CD4-positive, alpha-beta T cell (primary cell): ENCODE measurements around the gene FNBP1. TPM values are rescaled to one million over a fixed set of nuclear protein-coding genes. Genes with fewer than 3 reads are reported as not detected.

ENCODE experiments used
- ATAC-seq: fragments of 200-7000 bp; cut with Tn5 transposase; one replicate; pipeline ENCODE4 v1.10.0; 2022; ENCODE audit warnings: mild to moderate bottlenecking; ENCODE audit not compliant: poor library complexity
- CTCF ChIA-PET: fragments of 350-600 bp; sonication (Branson Sonifier 250); formaldehyde crosslinking; loops from one replicate; lab custom pipeline; 2021; ENCODE audit warnings: antibody characterized with exemption, inconsistent platforms; lab: Charles Lee
- POLR2A ChIA-PET: fragments of 350-600 bp; sonication (Branson Sonifier 250); formaldehyde crosslinking; loops from one replicate; lab custom pipeline; 2021; ENCODE audit warnings: antibody characterized with exemption, inconsistent platforms; lab: Charles Lee
- DNase-seq, 14 experiments: peaks; one replicate each; pipeline ENCODE4 v3.0.0-alpha.2; 2013 to 2020; ENCODE audit warnings: mixed read lengths in 2 of 14
- H3K27ac ChIP-seq, 2 donors: one replicate each; pipeline versions ENCODE4 v1.5.1 to v1.7.0; 2013; ENCODE audit warnings: low read length in 2 of 2, low read depth in 1 of 2, mild to moderate bottlenecking in 1 of 2
- H3K27me3 ChIP-seq, 2 experiments: 1 replicate in 1 of 2; 2 replicates in 1 of 2; pipeline versions ENCODE4 v1.6.1 to v1.7.0; 2013; ENCODE audit warnings: low read length in 2 of 2, control low read depth in 1 of 2, mild to moderate bottlenecking in 1 of 2, moderate library complexity in 1 of 2; ENCODE audit not compliant: insufficient read depth in 2 of 2, control insufficient read depth in 1 of 2
- H3K36me3 ChIP-seq: one replicate; pipeline ENCODE4 v1.6.1; 2013; ENCODE audit warnings: low read length, control low read depth; ENCODE audit not compliant: insufficient read depth
- H3K4me1 ChIP-seq: one replicate; pipeline ENCODE4 v1.6.1; 2013; ENCODE audit warnings: low read length, control low read depth; ENCODE audit not compliant: insufficient read depth
- H3K4me3 ChIP-seq: one replicate; pipeline ENCODE4 v1.5.1; 2013; ENCODE audit warnings: mild to moderate bottlenecking, low read length, moderate library complexity
- H3K9me3 ChIP-seq, 2 experiments: 1 replicate in 1 of 2; 2 replicates in 1 of 2; pipeline versions ENCODE4 v1.6.1 to v1.7.0; 2013; ENCODE audit warnings: low read length in 2 of 2, mild to moderate bottlenecking in 2 of 2, control low read depth in 1 of 2, moderate library complexity in 1 of 2; ENCODE audit not compliant: control insufficient read depth in 1 of 2, insufficient read depth in 1 of 2
- H3K27ac Mint-ChIP-seq: one replicate; pipeline ENCODE4 v1.8.0; 2020; ENCODE audit warnings: mixed read lengths
- H3K27me3 Mint-ChIP-seq: one replicate; pipeline ENCODE4 v1.8.0; 2021; ENCODE audit warnings: mixed read lengths
- H3K36me3 Mint-ChIP-seq: one replicate; pipeline ENCODE4 v1.8.0; 2021; ENCODE audit warnings: low read depth, mixed read lengths
- H3K4me1 Mint-ChIP-seq: one replicate; pipeline ENCODE4 v1.8.0; 2021; ENCODE audit warnings: low read depth, mixed read lengths
- H3K4me3 Mint-ChIP-seq: one replicate; pipeline ENCODE4 v1.8.0; 2020; ENCODE audit warnings: mild to moderate bottlenecking, mixed read lengths
- H3K9me3 Mint-ChIP-seq: one replicate; pipeline ENCODE4 v1.8.0; 2020; ENCODE audit warnings: mixed read lengths
- intact Hi-C, 2 experiments: fragments of 100-400 bp; cut with DNase I in 1 of 2; cut with micrococcal nuclease in 1 of 2; formaldehyde crosslinking; loops; one replicate each; pipeline versions ENCODE4 v1.15.1 to v1.9.0; 2023 to 2025; cut with DNase I, micrococcal nuclease
- total RNA-seq, 174 experiments: library from RNA in 2 of 174; stranded (reverse) in 2 of 174; gene quantifications; one replicate each; pipeline ENCODE4 v1.2.3 and lab custom pipeline; 2021 to 2026
- TF ChIP-seq, protein P1 (sequence below): fragments of 200-600 bp; IDR thresholded peaks from one replicate; pipeline ENCODE4 v1.8.0; 2022; ENCODE audit warnings: antibody characterized with exemption, mild to moderate bottlenecking

The FNBP1 gene
- total RNA-seq, 2 experiments from 2014 or later, result 166 to 181 TPM

DNA sequence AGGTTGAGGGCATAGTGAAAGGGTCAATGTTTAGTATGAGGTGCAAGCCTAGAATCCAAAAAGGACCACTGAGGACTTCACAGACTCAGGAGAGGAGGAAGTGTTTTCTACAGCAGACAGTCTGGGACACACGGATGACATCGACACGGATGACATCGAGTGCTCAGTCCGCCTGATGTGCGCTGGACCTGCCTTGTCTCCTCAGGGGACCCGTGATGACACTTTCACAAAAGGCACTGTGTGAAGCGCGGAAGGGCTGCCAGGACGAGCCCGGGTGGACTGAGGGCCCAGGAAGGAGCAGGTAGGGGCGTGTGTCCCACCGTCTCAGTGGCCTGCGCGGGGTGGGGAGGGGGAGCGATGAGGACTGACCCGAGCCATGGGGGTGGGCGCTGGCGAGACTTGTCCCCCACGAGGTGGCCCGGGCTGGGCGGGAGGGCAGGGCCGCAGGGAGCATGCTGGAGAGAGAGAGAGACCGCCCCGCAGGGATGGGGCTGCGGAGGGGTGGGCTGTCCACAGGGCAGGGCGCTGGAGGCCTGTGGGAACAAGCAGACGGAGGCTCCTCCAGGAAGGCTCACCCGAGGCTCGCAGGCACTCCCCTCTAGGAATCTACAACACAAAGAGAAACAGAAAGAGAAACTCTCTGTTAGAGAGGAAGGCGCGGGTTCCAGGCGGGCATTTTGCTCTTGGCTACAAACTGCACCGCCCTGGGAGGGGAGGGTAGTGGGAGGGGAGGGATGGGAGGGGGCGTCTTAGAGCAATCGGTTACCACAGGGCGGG lies 152.9 kb downstream of the FNBP1 start:
- Histone ChIP-seq H3K4me3 (peak overlapping the region; percentile 50), H3K27me3 (no peaks in the 10 kb centered on the region), H3K27ac (peak overlapping the region; percentile 91 to 99), H3K36me3 (peaks cover 13% of the 10 kb centered on the region), H3K4me1 (peaks cover 98% of the 10 kb centered on the region), H3K9me3 (no peaks in the 10 kb centered on the region)
- intact Hi-C loops, result loop anchor here in 1 of 2 experiments (5.0 to 10.0 kb wide), 4 partner anchors 32 to 802 kb away; partner anchors contain the start of gene EXOSC2
- Mint-ChIP-seq H3K4me3 (peak overlapping the region; percentile 96), H3K4me1 (peaks cover 87% of the 10 kb centered on the region), H3K27ac (peak overlapping the region; percentile 99), H3K36me3 (peaks cover 64% of the 10 kb centered on the region), H3K27me3 (no peaks in the 10 kb centered on the region), H3K9me3 (no peaks in the 10 kb centered on the region)
- DNase-seq, result peak; percentile 46 to 91 (median 64)
- POLR2A ChIA-PET, result interaction anchor here (0.6 to 13.2 kb wide), 13 partner anchors 14 to 152 kb away, joined by 3 to 206 read pairs (median 11); partner anchors contain the start of genes C9orf78, FNBP1, TOR1B and USP20
- CTCF ChIA-PET, result interaction anchor here (0.7 kb wide), 2 partner anchors 31 to 55 kb away, joined by 3 to 4 read pairs; no protein-coding TSS in a partner anchor
- TF ChIP-seq, protein P1, sequence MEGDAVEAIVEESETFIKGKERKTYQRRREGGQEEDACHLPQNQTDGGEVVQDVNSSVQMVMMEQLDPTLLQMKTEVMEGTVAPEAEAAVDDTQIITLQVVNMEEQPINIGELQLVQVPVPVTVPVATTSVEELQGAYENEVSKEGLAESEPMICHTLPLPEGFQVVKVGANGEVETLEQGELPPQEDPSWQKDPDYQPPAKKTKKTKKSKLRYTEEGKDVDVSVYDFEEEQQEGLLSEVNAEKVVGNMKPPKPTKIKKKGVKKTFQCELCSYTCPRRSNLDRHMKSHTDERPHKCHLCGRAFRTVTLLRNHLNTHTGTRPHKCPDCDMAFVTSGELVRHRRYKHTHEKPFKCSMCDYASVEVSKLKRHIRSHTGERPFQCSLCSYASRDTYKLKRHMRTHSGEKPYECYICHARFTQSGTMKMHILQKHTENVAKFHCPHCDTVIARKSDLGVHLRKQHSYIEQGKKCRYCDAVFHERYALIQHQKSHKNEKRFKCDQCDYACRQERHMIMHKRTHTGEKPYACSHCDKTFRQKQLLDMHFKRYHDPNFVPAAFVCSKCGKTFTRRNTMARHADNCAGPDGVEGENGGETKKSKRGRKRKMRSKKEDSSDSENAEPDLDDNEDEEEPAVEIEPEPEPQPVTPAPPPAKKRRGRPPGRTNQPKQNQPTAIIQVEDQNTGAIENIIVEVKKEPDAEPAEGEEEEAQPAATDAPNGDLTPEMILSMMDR, result no peak
- ATAC-seq, result no peak

DNA sequence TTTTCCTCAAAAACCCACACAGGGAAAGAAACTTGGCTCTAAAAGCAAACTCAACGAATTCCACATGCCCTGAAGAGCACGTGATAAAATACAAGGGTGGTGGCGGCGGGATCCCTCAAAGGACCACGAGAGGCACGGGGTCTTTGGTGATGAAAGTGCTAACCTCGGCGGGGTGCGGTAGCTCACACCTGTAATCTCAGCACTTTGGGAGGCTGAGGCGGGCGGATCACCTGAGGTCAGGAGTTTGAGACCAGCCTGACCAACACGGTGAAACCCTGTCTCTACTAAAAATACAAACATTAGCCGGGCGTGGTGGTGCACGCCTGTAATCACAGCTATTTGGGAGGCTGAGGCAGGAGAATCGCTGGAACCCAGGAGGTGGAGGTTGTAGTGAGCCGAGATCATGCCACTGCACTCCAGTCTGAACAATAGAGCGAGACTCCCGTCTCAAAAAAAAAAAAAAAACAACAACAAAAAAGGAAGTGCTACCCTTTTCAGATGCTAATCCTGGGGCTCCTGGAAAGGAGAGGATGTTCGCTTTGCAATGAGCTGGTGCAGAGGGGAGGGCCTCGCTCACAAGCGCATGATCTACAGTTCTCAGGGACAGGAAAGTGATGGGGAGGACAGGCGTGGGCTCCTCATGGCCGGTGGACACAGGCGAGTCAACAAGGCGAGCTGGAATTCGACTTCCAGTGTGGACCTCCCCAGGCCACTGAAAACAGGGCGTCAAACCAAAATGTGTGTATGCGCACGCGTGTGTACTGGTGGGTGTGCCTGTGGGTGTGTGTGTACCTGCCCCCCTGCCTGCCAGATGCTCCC lies 153.7 kb downstream of the FNBP1 start:
- CTCF ChIA-PET, result interaction anchor here (0.7 to 1.6 kb wide), 3 partner anchors 17 to 142 kb away, joined by 3 to 5 read pairs (median 3); no protein-coding TSS in a partner anchor
- peak overlapping the region; percentile 96 for H3K4me3 Mint-ChIP-seq
- DNase-seq (peak in 7 of 14 experiments; percentile 30 to 78 (median 48)), ATAC-seq (no peak)
- Histone ChIP-seq H3K27ac (peak overlapping the region; percentile 91 to 99), H3K36me3 (peaks cover 9% of the 10 kb centered on the region), H3K27me3 (no peaks in the 10 kb centered on the region), H3K9me3 (no peaks in the 10 kb centered on the region), H3K4me1 (peaks cover 98% of the 10 kb centered on the region), H3K4me3 (peak overlapping the region; percentile 69)
- POLR2A ChIA-PET, result interaction anchor here (0.7 to 13.2 kb wide), 29 partner anchors 9 to 653 kb away, joined by 3 to 206 read pairs (median 6); partner anchors contain the start of genes C9orf78, FNBP1, GPR107 and TOR1A
- intact Hi-C loops, result loop anchor here in 1 of 2 experiments (5.0 to 10.0 kb wide), 3 partner anchors 33 to 345 kb away; no protein-coding TSS in a partner anchor
- peaks cover 87% of the 10 kb centered on the region for H3K4me1 Mint-ChIP-seq
- peaks cover 64% of the 10 kb centered on the region for H3K36me3 Mint-ChIP-seq
- peak overlapping the region; percentile 99 for H3K27ac Mint-ChIP-seq
- H3K27me3 Mint-ChIP-seq, result no peaks in the 10 kb centered on the region
- TF ChIP-seq, protein P1, result no peak
- H3K9me3 Mint-ChIP-seq, result no peaks in the 10 kb centered on the region
